Sigmoid colon (tissue), 7 donors: ENCODE results near the gene OR11H7. TPM values are rescaled to one million over a fixed set of nuclear protein-coding genes. Genes with fewer than 3 reads are reported as not detected.
"Not testable (repeated sequence)": the region's sequence is repeated elsewhere in the genome, so short reads cannot be mapped to it uniquely, and the experiment has no call there.

Experiments
- DNase-seq: peaks from one replicate; pipeline ENCODE4 v3.0.0-alpha.2; 2019
- H3K27ac ChIP-seq, 4 donors: fragments of 200-600 bp; sonication (generic); one replicate each; pipeline ENCODE4 v1.5.1; 2016 to 2019; ENCODE audit warnings: mild to moderate bottlenecking in 1 of 4
- H3K27me3 ChIP-seq, 3 donors: fragments of 200-600 bp; sonication (generic); one replicate each; pipeline ENCODE4 v1.5.1; 2019; ENCODE audit warnings: mild to moderate bottlenecking in 1 of 3
- H3K36me3 ChIP-seq, 4 donors: fragments of 200-600 bp; sonication (generic); one replicate each; pipeline ENCODE4 v1.5.1; 2016 to 2019
- H3K4me1 ChIP-seq, 4 donors: fragments of 200-600 bp; sonication (generic); one replicate each; pipeline ENCODE4 v1.5.1; 2017 to 2019
- H3K4me3 ChIP-seq, 4 donors: fragments of 200-600 bp; sonication (generic); one replicate each; pipeline ENCODE4 v1.5.1; 2017 to 2019; ENCODE audit warnings: mild to moderate bottlenecking in 2 of 4, moderate library complexity in 1 of 4
- H3K9me3 ChIP-seq, 4 donors: fragments of 200-600 bp in 3 of 4; sonication (generic) in 3 of 4; one replicate each; pipeline versions ENCODE4 v1.5.1 to v1.6.1; 2013 to 2019
- CTCF ChIP-seq, 4 experiments: fragments of 450-650 bp in 3 of 4; fragments of 200-600 bp in 1 of 4; IDR thresholded peaks; one replicate each; pipeline ENCODE4 v1.5.1; 2016 to 2019; ENCODE audit warnings: antibody characterized with exemption in 4 of 4, mild to moderate bottlenecking in 3 of 4, moderate library complexity in 2 of 4
- EP300 ChIP-seq, 4 donors: sonication (generic); formaldehyde crosslinking; IDR thresholded peaks; one replicate each; pipeline ENCODE4 v1.6.1; 2017; ENCODE audit warnings: antibody characterized with exemption in 4 of 4
- POLR2A ChIP-seq, 2 donors: fragments of 450-650 bp; IDR thresholded peaks; one replicate each; pipeline ENCODE4 v1.6.1; 2016; ENCODE audit warnings: antibody characterized with exemption in 2 of 2, mild to moderate bottlenecking in 2 of 2, moderate library complexity in 2 of 2
- POLR2AphosphoS5 ChIP-seq, 4 donors: sonication (generic); formaldehyde crosslinking; IDR thresholded peaks; one replicate each; pipeline ENCODE4 v1.6.1; 2017; ENCODE audit warnings: antibody characterized with exemption in 4 of 4
- WGBS, 2 donors: extraction: QIAGEN DNeasy Blood & Tissue Kit; methylation state at CpG; one replicate each; pipeline ENCODE4 v1.1.7; 2013; 5-methylcytosine and 5-hydroxymethylcytosine counted together
- intact Hi-C: fragments of 100-400 bp; cut with DNase I; formaldehyde crosslinking; loops from one replicate; pipeline ENCODE4 v1.15.1; 2023
- polyA plus RNA-seq, 3 donors: library from polyadenylated mRNA; stranded (reverse); fragments of 200-250 nt; gene quantifications; one replicate each; pipeline ENCODE4 v1.2.3, GENCODE V29; 2013
- total RNA-seq, 4 donors: library from RNA; depleted of rRNA; stranded (reverse); fragments of >200 nt; gene quantifications; one replicate each; pipeline ENCODE4 v1.1.0, GENCODE V29; 2016
- donor health status: healthy with polysubstance abuse.
- donor health status: Bipolar disorder and iron deficiency.
- donor health status: healthy.

OR11H7 gene
- total and polyA plus RNA-seq, 7 donors, result not detected

- H3K36me3 ChIP-seq, result no peaks in the 10 kb centered on the region
- TF ChIP-seq CTCF (IDR thresholded peaks at IDR 0.05) (no peak), POLR2A (IDR thresholded peaks at IDR 0.05) (no peak), EP300 (IDR thresholded peaks at IDR 0.05) (no peak), POLR2AphosphoS5 (IDR thresholded peaks at IDR 0.05) (no peak)
- H3K9me3 ChIP-seq, result no peaks in the 10 kb centered on the region
- intact Hi-C loops, result no loop called here
- H3K4me1 ChIP-seq, result no peaks in the 10 kb centered on the region
- no peak within 1 kb of the TSS for H3K4me3 ChIP-seq
- H3K27me3 ChIP-seq, result no peaks in the 10 kb centered on the region
- H3K27ac ChIP-seq, result no peak within 1 kb of the TSS
- WGBS, 2 donors, result 52 to 58% methylated on average over 1 of the region's 1 CpG
- DNase-seq, result no peak
These were observed 38.2 kb upstream of the OR11H7 start, which contains the start of gene OR11G2 for GRCh38 chr14:20190596-20190995. TSS of gene OR11G2 (plus strand) at chr14:20190896. CDS start at chr14:20197438, 6,542 bp downstream.

- H3K4me3 ChIP-seq, result no peak overlapping the region
- 71 to 78% methylated on average over 3 of the region's 3 CpGs for WGBS, 2 donors
- no peak overlapping the region for H3K27ac ChIP-seq
- TF ChIP-seq POLR2A (IDR thresholded peaks at IDR 0.05) (no peak), EP300 (IDR thresholded peaks at IDR 0.05) (no peak), CTCF (IDR thresholded peaks at IDR 0.05) (no peak), POLR2AphosphoS5 (IDR thresholded peaks at IDR 0.05) (no peak)
- DNase-seq, result no peak
- H3K27me3 ChIP-seq, result no peaks in the 10 kb centered on the region
- no peaks in the 10 kb centered on the region for H3K36me3 ChIP-seq
- no peaks in the 10 kb centered on the region for H3K4me1 ChIP-seq
- intact Hi-C loops, result no loop called here
- no peaks in the 10 kb centered on the region for H3K9me3 ChIP-seq
These were observed 37.4 kb upstream of the OR11H7 start for GRCh38 chr14:20191396-20191795.

DNA sequence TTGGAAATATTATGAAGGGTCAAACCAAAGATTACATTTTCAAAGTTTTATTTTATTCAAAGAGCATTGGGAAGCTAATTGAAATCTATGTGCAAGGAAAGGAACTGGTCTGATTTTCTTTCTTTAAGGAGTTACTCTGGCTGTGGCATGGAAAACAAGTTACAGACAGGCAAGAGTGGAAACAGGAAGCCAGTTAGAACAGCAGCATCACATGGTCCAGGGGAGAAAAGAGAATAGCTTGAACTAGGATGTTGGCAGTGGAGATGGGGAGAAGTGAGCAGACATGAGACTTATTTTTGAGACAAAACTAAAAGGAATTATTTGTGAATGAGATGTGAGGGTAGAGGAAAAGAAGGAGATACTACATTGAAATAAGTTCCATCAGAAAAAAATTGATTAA, 34.7 kb upstream of the OR11H7 start:
- intact Hi-C loops, result no loop called here
- H3K9me3 ChIP-seq, result no peaks in the 10 kb centered on the region
- no peak overlapping the region for H3K27ac ChIP-seq
- TF ChIP-seq EP300 (IDR thresholded peaks at IDR 0.05), result no peak
- H3K36me3 ChIP-seq, result no peaks in the 10 kb centered on the region
- H3K27me3 ChIP-seq, result no peaks in the 10 kb centered on the region
- H3K4me1 ChIP-seq, result no peaks in the 10 kb centered on the region
- no peak overlapping the region for H3K4me3 ChIP-seq
- DNase-seq, result no peak

GRCh38 chr14:20195170-20195569, 33.6 kb upstream of the OR11H7 start:
- H3K4me1 ChIP-seq, DNase-seq, H3K36me3 ChIP-seq, H3K27ac ChIP-seq, H3K9me3 ChIP-seq, H3K27me3 ChIP-seq, intact Hi-C loops, H3K4me3 ChIP-seq: not testable (repeated sequence)
- 65 to 74% methylated on average over 6 of the region's 6 CpGs for WGBS, 2 donors

DNA sequence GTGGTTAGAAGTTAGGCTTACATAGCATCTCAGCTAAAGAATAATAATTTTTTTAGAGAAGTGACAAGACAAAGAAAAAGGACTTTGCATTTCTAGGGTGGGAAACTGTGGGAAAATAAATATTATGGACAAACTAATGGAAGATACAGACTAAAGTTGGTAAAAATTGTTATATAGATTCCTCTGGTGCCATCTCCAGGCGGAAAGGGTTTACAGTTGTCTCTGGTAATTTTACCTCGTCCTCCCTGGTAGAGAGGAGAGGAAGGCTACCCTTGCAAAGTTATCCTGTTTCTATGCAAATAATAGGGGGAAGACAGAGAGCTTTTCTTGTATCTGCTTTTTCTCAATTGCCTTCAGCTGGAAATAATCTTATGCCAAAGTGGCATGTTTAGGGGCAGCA, 32.9 kb upstream of the OR11H7 start:
- Histone ChIP-seq H3K9me3 (no peaks in the 10 kb centered on the region), H3K4me3 (no peak overlapping the region), H3K4me1 (no peaks in the 10 kb centered on the region), H3K27ac (no peak overlapping the region), H3K27me3 (no peaks in the 10 kb centered on the region), H3K36me3 (no peaks in the 10 kb centered on the region)
- intact Hi-C loops, result no loop called here
- TF ChIP-seq POLR2A (IDR thresholded peaks at IDR 0.05) (no peak), CTCF (IDR thresholded peaks at IDR 0.05) (no peak), POLR2AphosphoS5 (IDR thresholded peaks at IDR 0.05) (no peak)
- no peak for DNase-seq
- WGBS, 2 donors, result 23 to 28% methylated on average over 2 of the region's 2 CpGs

GRCh38 chr14:20197459-20197858, 31.3 kb upstream of the OR11H7 start:
- TF ChIP-seq CTCF (IDR thresholded peaks at IDR 0.05), result no peak
- TF ChIP-seq POLR2A (IDR thresholded peaks at IDR 0.05), result no peak
- no peak for TF ChIP-seq POLR2AphosphoS5 (IDR thresholded peaks at IDR 0.05)
- TF ChIP-seq EP300 (IDR thresholded peaks at IDR 0.05), result no peak
- Histone ChIP-seq H3K9me3 (no peaks in the 10 kb centered on the region), H3K4me1 (no peaks in the 10 kb centered on the region), H3K36me3 (no peaks in the 10 kb centered on the region), H3K4me3 (no peak overlapping the region), H3K27me3 (no peaks in the 10 kb centered on the region), H3K27ac (no peak overlapping the region)
- WGBS, 2 donors, result 69 to 73% methylated on average over 6 of the region's 6 CpGs
- intact Hi-C loops, result no loop called here
- no peak for DNase-seq
